GM18868 (cell line): ENCODE data around the gene TOMM5.

Source experiments
- ATAC-seq: cut with Tn5 transposase; IDR thresholded peaks from one replicate; pipeline ENCODE4 v1.9.1; 2021; ENCODE audit warnings: mild to moderate bottlenecking, moderate library complexity; ENCODE audit not compliant: unreplicated experiment

The TOMM5 gene

DNA sequence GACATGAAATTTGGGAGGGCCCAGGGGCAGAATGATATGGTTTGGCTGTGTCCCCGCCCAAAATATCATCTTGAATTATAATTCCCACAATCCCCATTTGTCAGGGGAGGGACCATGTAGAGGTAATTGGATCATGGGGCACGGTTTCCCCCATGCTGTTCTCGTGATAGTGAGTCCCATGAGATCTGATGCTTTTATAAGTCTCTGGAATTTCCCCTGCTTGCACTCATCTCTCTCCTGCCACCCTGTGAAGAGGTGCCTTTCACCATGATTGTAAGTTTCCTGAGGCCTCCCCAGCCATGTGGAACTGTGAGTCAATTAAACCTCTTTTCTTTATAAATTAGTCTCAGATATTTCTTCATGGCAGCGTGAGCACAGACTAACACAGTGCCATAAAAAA is 27.5 kb downstream of the TOMM5 start:
- ATAC-seq = no peak

DNA sequence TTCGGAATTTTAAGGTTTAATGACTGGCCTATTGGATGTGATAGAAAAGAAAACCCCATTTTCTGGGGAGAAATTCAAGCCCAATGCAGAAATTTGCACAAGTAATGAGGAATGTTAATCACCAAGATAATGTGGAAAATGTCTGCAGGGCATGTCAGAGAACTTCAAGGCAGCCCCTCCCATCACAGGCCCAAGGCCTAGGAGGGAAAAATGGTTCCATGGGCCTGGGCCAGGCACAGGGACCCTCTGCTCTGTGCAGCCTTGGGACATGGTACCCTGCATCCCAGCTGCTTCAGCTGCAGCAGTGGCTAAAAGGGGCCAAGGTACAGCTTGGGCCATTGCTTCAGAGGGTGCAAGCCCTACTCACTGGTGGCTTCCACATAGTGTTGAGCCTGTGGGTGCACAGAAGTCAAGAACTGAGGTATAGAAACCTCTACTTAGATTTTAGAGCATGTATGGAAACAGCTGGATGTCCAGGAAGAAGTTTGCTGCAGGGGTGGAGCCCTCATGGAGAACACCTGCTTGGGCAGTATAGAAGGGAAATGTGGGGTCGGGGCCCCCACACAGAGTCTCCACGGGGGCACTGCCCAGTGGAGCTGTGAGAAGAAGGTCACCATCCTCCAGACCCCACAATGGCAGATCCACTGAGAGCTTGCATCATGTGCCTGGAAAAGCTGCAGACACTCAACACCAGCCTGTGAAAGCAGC is 28.4 kb downstream of the TOMM5 start:
- no peak for ATAC-seq

DNA sequence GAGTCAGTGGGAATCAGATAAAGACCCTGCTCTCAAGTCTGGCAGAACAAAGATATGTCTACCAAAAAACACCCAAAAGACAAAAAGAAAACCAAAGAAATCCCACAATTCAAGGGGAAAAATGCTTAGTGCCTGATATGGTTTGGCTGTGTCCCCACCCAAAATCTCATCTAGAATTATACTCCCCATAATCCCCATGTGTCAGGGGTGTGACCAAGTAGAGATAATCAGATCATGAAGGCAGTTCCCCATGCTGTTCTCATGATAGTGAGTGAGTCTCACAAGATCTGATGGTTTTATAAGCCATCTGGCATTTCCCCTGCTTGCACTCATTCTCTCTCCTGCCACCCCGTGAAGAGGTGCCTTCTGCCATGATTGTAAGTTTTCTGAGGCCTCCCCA is 29.6 kb downstream of the TOMM5 start:
- ATAC-seq = no peak

DNA sequence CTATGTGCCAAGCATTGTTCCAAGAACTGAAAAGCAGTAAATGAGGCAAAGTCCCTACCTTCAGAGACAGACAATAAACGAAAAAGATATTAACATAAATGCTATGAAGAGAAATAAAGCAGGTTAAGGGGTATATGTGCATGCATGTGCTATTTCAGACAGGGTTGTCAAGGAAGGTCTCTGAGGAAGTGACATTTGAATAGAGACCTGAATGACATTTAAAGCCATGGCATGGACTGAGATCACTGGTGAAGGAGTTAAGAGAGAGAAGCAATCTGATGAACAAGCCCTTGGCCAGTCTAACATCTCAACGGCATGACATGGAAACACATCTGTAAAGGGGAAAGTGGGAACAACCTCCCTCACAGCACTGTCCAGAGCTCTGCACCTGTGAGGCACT is 30.7 kb downstream of the TOMM5 start:
- no peak for ATAC-seq

DNA sequence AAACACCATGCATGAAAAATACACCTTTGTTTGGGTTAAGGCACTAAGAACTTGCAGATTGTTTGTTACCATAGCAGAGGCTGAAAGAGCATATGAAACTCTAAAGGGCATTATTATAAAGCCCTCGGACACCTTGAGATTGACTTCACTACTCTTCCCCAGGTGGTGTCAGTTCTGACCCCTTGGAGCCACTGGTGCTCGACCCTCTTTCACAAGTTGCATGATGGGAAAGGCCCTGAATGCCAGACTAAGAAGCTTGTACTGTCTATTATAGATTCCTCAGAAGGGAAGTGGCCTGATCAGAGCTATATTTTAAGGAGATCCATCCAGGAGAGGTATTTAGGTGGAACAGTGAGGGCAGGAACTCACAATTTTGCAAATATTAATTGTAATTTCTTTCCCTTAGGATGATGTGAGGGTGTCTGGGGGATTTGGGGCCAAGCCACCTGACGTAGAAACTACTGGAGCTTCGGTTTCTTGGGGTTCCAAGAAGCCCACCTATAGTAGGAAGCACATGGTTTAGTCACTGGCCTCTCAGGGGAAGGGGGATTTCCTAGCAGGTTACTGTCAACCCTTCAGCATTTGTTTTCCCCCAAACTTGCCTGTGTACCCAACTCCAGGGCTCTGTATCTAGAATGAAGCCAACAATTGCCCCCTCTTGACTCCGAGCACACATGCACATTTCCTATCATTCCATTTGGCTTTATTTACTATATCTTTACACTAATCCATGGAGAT is 32.4 kb downstream of the TOMM5 start:
- no peak for ATAC-seq

DNA sequence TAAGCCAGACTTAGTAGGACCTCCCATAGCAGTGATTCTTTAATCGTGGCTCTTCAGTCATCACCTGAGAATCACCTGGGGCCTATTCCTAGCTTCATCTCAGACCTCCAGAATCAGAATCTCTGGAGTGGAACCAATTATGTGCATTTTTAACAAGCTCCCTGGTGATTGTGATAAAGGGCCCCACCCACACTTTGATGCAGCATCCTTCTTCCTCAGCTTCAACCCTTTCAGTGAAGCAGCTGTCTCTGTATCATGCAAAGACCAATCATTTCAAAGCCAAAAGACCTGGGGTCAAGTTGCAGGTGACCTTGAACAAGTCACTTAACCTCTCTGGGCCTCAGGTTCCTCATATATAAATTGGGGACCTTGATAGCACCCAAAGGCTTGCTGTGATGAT is 33.3 kb downstream of the TOMM5 start:
- ATAC-seq = no peak

DNA sequence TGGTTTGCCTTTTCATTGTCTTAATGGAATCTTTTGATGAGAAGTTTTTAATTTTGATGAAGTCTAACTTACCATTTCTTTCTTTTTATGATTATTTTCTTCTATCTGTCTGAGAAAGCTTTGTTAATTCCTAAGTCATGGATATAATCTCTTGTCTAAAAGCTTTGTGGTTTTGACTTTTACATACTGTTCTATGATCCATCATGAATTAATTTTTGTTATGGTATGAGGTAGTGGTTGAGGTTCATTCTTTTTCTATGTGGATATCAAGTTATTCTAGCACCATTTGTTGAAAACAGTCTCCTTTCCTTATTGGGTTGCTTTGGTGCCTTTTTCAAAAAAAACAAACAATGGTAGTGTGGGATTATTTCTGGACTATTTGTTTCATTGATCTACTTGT is 36.6 kb downstream of the TOMM5 start:
- ATAC-seq = no peak

DNA sequence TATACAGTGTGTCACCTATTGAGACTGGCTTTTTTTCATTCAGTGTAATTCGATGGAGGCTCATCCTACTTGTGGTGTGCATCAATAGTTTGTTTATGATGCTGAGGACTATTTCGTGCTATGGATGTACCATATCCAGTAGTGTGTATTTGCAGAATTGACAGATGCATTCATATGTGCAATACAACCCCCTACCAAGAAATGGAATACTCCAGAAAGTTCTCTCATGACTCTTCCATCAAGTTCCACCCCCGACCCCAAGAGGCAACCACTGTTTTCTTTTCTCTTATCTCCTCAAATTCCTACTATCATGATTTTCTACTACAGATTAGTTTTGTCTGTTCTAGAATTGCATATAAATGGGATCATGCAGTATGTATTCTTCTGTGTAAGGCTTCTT is 38.1 kb downstream of the TOMM5 start:
- ATAC-seq = no peak

DNA sequence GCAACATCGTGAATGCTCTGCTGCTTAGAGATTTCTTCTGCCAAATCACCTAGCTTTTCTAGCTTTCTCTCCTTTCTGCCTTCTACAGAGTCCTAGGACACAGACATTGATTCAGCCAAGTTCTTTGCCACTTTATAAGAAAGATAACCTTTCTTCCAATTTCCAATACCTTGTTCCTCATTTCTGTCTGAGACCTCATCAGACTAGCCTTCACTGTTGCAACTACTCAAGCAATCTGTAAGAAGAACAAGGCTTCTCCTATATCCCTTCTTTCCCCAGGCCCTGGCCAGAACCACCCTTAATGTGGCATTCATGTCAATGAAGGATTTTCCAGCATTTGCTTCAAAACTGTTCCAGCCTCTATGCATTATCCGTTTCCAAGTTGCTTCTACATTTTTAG is 40.5 kb downstream of the TOMM5 start:
- ATAC-seq = no peak

DNA sequence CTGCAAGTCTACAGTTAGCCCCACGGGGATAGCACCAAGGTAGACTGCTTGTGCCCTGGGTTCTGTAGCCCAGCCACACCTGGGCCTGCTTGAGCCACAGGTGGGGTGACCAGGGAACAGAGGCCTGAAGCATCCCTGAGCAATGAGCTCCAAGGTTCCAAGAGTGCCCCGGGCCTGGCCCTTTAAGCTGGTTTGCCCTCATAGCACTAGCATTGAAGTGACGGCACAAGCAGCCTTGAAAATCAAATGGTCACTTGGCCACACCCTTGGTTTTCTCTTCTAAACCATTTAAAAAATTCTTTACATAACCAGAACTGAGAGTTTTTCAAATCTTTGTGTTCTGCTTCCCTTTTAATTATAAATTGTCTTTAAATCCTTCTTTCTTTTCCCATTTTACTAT is 40.9 kb downstream of the TOMM5 start:
- no peak for ATAC-seq

DNA sequence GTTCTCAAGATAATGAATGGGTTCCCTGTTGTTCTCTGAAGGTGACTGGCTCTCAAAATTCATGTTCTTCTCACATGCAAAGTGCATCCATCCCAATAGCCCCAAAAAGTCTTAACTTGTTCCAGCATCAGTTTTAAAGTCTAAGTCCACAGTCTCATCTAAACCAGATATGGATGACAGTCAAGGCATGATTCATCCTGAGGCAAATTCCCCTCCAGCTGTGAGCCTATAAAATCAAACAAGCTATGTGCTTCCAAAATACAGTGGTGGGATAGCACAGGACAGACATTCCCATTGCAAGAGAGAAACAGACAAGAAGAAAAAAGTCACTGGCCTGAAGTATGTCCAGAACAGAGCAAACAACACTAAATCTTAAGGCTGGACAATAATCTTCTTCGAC is 41.6 kb downstream of the TOMM5 start:
- no peak for ATAC-seq

DNA sequence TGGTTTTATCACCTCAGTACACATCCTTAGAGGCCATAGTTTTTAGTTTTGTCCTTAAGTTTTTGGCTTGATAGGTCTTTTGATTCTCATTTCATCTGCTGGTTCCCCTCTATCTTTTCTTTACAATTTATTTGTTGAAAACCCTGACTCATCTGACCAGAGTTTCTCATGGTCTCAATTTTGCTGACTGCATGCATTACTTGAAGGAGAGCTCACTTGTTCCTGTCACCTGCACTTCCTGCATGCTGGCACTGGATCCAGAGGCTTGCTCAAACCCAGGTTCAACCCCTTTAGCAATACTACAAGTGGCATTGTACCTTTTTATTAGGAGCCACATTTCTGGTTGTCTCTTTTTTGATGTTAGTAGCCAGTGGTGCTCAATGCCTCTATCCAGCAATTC is 42.9 kb downstream of the TOMM5 start:
- ATAC-seq = no peak

DNA sequence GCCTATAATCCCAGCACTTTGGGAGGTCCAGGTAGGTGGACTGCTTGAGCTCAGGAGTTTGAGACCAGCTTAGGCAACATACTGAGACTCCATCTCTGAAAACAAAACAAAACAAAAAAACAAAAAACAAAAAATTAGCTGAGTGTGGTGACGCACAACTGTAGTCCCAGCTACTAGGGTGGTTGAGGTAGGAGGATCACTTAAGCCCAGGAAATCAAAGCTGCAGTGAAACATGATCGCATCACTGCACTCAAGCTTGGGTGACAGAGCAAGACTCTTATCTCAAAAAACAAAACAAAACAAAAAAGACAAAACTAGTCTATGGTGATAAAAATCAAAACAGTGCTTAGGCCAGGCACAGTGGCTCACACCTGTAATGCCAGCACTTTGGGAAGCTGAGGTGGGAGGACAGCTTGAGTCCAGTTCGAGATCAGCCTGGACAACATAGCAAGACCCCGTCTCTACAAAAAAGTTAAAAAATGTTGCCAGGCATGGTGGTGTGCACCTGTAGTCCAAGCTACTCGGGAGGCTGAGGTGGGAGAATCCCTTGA is 45.0 kb downstream of the TOMM5 start:
- ATAC-seq = no peak

DNA sequence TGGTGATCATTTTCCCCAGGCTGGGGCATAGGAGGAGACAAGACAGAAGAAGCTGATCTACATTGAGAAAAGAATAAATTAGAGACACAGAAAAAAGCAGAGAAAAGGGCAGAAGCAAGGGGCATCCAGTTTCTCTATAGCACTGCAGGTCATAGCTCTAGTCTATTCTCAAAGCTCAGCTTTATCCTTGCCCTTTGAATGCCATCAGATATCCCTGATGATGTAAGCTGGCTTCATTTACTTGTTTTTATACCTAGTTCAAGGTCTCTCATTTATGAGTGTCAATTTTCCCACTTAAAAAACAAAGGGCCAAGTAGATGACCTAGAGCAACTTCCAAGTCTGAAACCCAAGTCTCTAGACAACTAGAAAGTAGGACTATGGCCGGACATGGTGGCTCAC is 48.9 kb downstream of the TOMM5 start:
- ATAC-seq = no peak

DNA sequence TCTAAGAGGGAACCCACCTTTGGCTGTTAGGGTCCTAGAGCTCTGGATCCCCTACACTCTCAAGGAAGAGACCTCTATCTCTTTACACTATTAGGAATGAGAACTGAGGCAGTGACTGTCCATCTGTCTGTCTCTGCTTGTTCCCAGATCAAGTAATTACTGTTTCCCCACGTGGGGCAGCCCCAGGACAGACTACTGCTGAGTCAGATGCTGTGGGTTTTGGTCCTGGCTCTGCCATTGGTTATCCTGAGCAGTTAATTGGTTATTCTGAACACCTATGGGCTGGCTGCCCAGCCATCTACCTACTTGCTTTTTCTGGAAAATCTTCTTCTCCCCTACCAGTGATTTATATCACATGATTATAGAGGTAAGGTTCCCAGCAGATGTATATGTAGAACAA is 49.5 kb downstream of the TOMM5 start:
- ATAC-seq = no peak

DNA sequence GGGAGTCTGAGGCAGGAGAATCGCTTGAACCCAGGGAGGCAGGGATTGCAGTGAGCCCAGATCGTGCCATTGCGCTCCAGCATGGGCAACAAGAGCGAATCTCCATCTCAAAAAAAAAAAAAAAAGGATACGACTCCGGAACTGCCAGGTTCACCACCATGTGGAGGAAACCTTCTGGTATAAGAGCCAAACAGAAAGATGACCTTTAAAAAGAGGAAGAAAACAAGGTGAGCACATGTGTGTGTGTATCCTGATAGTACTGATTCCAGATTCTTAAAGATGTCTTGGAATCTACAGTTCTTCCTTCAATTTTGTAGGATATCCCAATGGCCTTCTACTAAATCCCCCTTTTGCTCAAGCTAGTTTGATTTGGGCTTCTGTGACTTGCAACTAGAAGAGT is 49.9 kb downstream of the TOMM5 start:
- ATAC-seq = no peak

DNA sequence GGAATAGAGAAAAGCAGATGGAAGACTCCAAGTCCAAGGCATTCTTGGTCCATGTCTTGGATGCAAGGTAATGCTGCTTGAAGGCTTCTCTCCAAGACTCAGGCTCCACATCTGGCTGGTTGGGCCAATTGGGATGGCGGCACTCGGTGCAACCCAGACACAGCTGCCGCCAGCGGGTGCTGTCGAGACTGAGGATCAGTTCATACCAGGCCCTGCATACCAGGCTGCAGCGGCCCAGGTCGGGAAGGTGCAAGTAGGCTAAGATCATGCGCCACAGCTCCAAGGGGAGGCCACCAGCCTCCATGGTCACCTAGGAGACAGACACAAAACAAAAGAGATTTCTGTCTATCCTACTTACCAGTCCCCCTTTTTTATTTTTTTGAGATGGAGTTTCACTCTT is 50.9 kb downstream of the TOMM5 start:
- no peak for ATAC-seq

DNA sequence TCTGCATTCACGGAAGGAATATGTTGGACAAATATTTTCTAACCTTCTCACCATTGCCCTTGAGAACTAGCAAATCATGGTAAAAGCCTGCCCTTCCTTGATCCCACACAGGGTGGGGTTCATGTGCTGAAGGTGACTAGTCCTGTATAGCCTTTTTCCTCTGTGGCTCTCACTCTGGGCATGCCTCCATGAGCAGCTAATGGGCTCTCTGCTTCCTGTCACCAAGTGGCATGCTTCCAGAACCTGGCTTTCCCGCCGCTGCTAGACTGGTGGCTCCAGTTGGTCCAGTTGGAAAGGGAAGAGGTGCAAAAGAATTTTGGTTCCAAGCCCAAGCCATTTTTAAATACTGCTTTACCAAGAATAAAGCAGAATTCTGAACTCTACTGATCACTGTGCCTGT is 51.8 kb downstream of the TOMM5 start:
- ATAC-seq = no peak

DNA sequence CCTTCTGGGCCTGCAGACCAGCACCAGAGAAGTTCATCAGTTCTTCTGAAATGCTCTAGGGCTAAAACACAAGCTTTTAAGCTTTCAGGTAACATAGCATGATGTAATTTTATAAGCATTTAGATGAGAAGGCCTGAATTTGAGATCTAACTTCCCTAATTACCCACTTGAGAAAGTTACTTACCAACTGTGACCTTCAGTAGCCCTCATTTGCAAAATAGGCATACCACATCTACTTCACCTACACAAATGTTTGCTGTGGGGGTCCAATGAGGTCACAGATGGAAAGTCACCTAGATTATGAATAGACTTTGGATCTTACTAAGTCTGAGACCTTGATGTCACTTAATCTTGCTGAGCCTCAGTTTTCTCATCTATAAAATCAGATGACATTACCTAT is 52.8 kb downstream of the TOMM5 start:
- ATAC-seq = no peak
